Measurements from ENCODE around the gene ZNF19.

The ZNF19 gene

GRCh38 chr16:71501547-71501946 is 12.4 kb upstream of the ZNF19 start:
- Histone ChIP-seq H3K4me3 (no peak overlapping the region), H3K27ac (no peak overlapping the region)
- TF ChIP-seq CTCF (IDR thresholded peaks at IDR 0.05), result no peak
- no peak for DNase-seq (ENCODE audit: low spot score)

GRCh38 chr16:71500964-71501363 is 11.8 kb upstream of the ZNF19 start:
- Histone ChIP-seq H3K27ac (no peak overlapping the region), H3K4me3 (no peak overlapping the region)
- TF ChIP-seq CTCF (IDR thresholded peaks at IDR 0.05), result no peak
- DNase-seq (ENCODE audit: low spot score), result no peak

DNA sequence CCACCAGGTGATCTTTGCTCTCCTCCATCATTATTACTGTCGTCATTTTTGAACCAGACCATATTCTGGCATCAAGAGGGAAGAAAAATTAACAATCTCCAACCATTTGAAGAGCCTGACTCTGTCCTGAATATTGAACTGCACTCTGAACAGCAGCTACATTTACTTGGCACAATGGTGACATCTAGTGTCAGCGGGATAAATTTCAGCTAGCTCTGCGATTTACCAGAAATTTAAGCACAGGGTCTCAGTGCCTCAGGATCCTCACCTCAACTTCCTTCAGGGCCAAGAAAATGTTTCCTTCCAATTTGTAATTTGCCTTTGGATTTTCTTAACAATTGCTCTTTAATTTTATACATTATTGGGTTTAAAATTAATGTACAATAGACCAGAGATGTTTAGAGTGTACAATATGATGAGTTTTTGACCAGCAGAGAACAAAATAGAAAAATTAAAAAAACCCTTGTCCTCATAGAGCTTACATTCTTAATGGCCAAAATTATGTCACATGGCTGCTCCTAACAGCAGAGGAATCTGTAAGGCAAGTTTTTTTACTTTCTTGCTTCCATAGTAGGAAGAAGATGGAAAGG is 10.7 kb upstream of the ZNF19 start:
- H3K27ac ChIP-seq, result no peak overlapping the region
- DNase-seq (ENCODE audit: low spot score), result no peak
- TF ChIP-seq CTCF (IDR thresholded peaks at IDR 0.05), result peak; percentile 46

GRCh38 chr16:71498031-71498430 is 8.9 kb upstream of the ZNF19 start:
- DNase-seq (ENCODE audit: low spot score), result no peak
- TF ChIP-seq CTCF (IDR thresholded peaks at IDR 0.05), result no peak
- no peak overlapping the region for H3K27ac ChIP-seq

More for the DNA sequence above, 10.7 kb upstream of the ZNF19 start:
- no peak overlapping the region for H3K4me3 ChIP-seq

GRCh38 chr16:71493213-71493612 is 4.1 kb upstream of the ZNF19 start:
- H3K4me3 ChIP-seq, result no peak overlapping the region
- DNase-seq (ENCODE audit: low spot score), result no peak
- no peak for TF ChIP-seq CTCF (IDR thresholded peaks at IDR 0.05)
- H3K27ac ChIP-seq, result no peak overlapping the region

More at GRCh38 chr16:71498031-71498430, 8.9 kb upstream of the ZNF19 start:
- H3K4me3 ChIP-seq, result no peak overlapping the region

DNA sequence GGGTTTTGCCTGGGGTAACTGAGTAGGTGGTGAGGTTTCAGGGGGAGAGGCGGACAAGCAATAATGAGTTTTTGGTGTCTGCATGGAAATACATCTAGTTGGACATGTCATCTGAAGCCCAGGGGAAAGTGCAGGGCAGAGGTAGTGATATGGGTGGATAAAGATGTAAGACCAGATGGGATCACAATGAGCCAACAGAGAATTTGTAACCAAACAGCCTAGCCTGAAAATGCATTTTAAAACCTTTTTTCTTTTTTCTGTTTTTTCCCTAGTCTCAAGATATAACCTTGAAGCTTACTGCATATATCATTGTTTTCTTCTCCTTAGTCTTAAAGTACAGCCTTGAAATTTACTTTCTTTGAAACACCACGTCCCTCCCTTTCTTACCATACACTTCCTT is 3.7 kb upstream of the ZNF19 start:
- no peak for DNase-seq (ENCODE audit: low spot score)
- Histone ChIP-seq H3K27ac (no peak overlapping the region), H3K4me3 (no peak overlapping the region)
- no peak for TF ChIP-seq CTCF (IDR thresholded peaks at IDR 0.05)

- H3K4me3 ChIP-seq, result no peak overlapping the region
- no peak overlapping the region for H3K27ac ChIP-seq
- TF ChIP-seq CTCF (IDR thresholded peaks at IDR 0.05), result no peak
- no peak for DNase-seq (ENCODE audit: low spot score)
These were observed 1.9 kb upstream of the ZNF19 start for GRCh38 chr16:71491054-71491453.

Data from coronary artery (tissue), 2 donors.